ENCODE data around the gene NSD2. TPM values are rescaled to one million over a fixed set of nuclear protein-coding genes. Genes with fewer than 3 reads are reported as not detected.
A peak's percentile ranks its signal among the peaks of the same experiment; 100 is the strongest.

The NSD2 gene
- total and polyA plus RNA-seq, 9 of the 15 experiments (the other 6 are each of a cell fraction or from before 2014, with no cell fraction given), result 6.4 to 126 (median 58.8) TPM

DNA sequence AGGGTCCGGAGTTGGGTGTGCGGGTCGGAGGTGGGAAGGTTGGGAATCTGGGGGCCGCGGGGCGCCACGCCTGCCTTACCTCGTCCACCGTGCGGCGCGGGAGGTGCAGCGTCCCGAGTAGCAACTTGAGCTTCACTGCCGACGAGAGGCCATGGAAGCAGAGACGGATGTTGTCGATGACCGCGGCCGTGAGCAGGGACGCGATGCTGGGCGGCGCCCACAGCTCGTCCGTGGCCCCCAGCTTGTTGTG is 137.4 kb downstream of the NSD2 start:
- intact Hi-C loops (cut with micrococcal nuclease), result loop anchor here (5.0 kb wide), 1 partner anchor 34 kb away; a partner anchor contains a TSS
- peak overlapping the region; percentile 100 for H3K4me2 ChIP-seq (ENCODE audit: insufficient read depth, low read length)
- TF ChIP-seq TOE1 (IDR thresholded peaks at IDR 0.05; ENCODE audit: borderline replicate concordance), result 0 out of 2 replicates have a peak, but pooled peaks have one; percentile 14
- no peak for TF ChIP-seq TOE1 (CRISPR knock-in tag; IDR thresholded peaks at IDR 0.05; ENCODE audit: borderline replicate concordance, low read depth)
- TF ChIP-seq POLR2A (conservative IDR thresholded peaks at IDR 0.05), result peak; percentile 89; the same call in 1 of the 2 replicates
- TF ChIP-seq HSF4 (CRISPR knock-in tag; IDR thresholded peaks at IDR 0.05; ENCODE audit: borderline replicate concordance), result no peak
- no peak for TF ChIP-seq ETV6 (IDR thresholded peaks at IDR 0.05; ENCODE audit: borderline replicate concordance in 1 of 2, low read depth in 2 of 2, low read length in 1 of 2)
- peak; percentile 74; the same call in 1 of the 2 replicates for TF ChIP-seq ETV6 (CRISPR knock-in tag; IDR thresholded peaks at IDR 0.05; ENCODE audit: borderline replicate concordance)
- peak in 1 of 2 experiments; percentile 53; a peak in 1 of 4 replicates for TF ChIP-seq TEAD1 (CRISPR knock-in tag; IDR thresholded peaks at IDR 0.05)
- TF ChIP-seq POLR2B (IDR thresholded peaks at IDR 0.05; ENCODE audit: low read depth, partially characterized antibody), result peak; percentile 58
- TF ChIP-seq ARID1B (IDR thresholded peaks at IDR 0.05), result no peak
- TF ChIP-seq RAD21 (CRISPR knock-in tag; conservative IDR thresholded peaks at IDR 0.05 in 1 of 2, IDR thresholded peaks at IDR 0.05 in 1 of 2), result peak in 1 of 2 experiments; percentile 21; a peak in 1 of 4 replicates
- TF ChIP-seq SAFB (IDR thresholded peaks at IDR 0.05; ENCODE audit: borderline replicate concordance, low read depth, low read length), result 0 out of 2 replicates have a peak, but pooled peaks have one; percentile 42
- TF ChIP-seq PCBP1 (IDR thresholded peaks at IDR 0.05; ENCODE audit: low read depth, low read length, poor library complexity, severe bottlenecking), result peak; percentile 81
- peak; percentile 79; the same call in 1 of the 2 replicates for TF ChIP-seq PHF8 (IDR thresholded peaks at IDR 0.05; ENCODE audit: borderline replicate concordance, low read length)
- no peak for TF ChIP-seq JUND (IDR thresholded peaks at IDR 0.05; ENCODE audit: borderline replicate concordance, low read depth, low read length)
- no peak for TF ChIP-seq JUND (tag; IDR thresholded peaks at IDR 0.05; ENCODE audit: borderline replicate concordance, low read depth, low read length)
- TF ChIP-seq, protein P1, sequence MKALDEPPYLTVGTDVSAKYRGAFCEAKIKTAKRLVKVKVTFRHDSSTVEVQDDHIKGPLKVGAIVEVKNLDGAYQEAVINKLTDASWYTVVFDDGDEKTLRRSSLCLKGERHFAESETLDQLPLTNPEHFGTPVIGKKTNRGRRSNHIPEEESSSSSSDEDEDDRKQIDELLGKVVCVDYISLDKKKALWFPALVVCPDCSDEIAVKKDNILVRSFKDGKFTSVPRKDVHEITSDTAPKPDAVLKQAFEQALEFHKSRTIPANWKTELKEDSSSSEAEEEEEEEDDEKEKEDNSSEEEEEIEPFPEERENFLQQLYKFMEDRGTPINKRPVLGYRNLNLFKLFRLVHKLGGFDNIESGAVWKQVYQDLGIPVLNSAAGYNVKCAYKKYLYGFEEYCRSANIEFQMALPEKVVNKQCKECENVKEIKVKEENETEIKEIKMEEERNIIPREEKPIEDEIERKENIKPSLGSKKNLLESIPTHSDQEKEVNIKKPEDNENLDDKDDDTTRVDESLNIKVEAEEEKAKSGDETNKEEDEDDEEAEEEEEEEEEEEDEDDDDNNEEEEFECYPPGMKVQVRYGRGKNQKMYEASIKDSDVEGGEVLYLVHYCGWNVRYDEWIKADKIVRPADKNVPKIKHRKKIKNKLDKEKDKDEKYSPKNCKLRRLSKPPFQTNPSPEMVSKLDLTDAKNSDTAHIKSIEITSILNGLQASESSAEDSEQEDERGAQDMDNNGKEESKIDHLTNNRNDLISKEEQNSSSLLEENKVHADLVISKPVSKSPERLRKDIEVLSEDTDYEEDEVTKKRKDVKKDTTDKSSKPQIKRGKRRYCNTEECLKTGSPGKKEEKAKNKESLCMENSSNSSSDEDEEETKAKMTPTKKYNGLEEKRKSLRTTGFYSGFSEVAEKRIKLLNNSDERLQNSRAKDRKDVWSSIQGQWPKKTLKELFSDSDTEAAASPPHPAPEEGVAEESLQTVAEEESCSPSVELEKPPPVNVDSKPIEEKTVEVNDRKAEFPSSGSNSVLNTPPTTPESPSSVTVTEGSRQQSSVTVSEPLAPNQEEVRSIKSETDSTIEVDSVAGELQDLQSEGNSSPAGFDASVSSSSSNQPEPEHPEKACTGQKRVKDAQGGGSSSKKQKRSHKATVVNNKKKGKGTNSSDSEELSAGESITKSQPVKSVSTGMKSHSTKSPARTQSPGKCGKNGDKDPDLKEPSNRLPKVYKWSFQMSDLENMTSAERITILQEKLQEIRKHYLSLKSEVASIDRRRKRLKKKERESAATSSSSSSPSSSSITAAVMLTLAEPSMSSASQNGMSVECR (CRISPR knock-in tag; IDR thresholded peaks at IDR 0.05), result no peak; the same call in 1 of the 2 replicates
- TF ChIP-seq ZNF561 (CRISPR knock-in tag; conservative IDR thresholded peaks at IDR 0.05), result no peak
- peak; percentile 13 for TF ChIP-seq PCBP2 (IDR thresholded peaks at IDR 0.05; ENCODE audit: low read depth, low read length, poor library complexity, severe bottlenecking)
- 0 out of 2 replicates have a peak, but pooled peaks have one; percentile 23 for TF ChIP-seq TARDBP (IDR thresholded peaks at IDR 0.05)

More for the DNA sequence above, 137.4 kb downstream of the NSD2 start:
- no peak for DNase-seq (ENCODE audit: extremely low read depth in 1 of 4, low spot score in 3 of 4)
- Histone ChIP-seq H3K27ac (ENCODE audit: extremely low read depth, low read depth, low read length) (peak overlapping the region; percentile 98), H4K20me1 (replicated peaks; ENCODE audit: control insufficient read depth, insufficient read depth, low read length) (peaks cover 22% of the 10 kb centered on the region), H3K4me1 (replicated peaks in 1 of 2; ENCODE audit: control insufficient read depth in 2 of 2, insufficient read depth in 2 of 2, low read length in 2 of 2) (peaks cover 15 to 30% of the 10 kb centered on the region in 2 experiments; a peak in 4 of 5 replicates), H3K9ac (ENCODE audit: insufficient read depth in 1 of 2, low read depth in 2 of 2, low read length in 2 of 2) (peak overlapping the region; percentile 94 to 100), H3K36me3 (ENCODE audit: control insufficient read depth, insufficient read depth, low read length) (peaks cover 35% of the 10 kb centered on the region), H3K9me3 (replicated peaks; ENCODE audit: control insufficient read depth, insufficient read depth, low read depth, low read length) (no peaks in the 10 kb centered on the region), H3K9me1 (ENCODE audit: control insufficient read depth, insufficient read depth, low read length) (no peaks in the 10 kb centered on the region), H3K27me3 (ENCODE audit: control insufficient read depth in 2 of 2, insufficient read depth in 2 of 2, low read length in 2 of 2) (no peaks in the 10 kb centered on the region), H2AFZ (ENCODE audit: low read depth, low read length) (peak overlapping the region; percentile 100), H3K4me3 (peak overlapping the region; percentile 89), H3K79me2 (ENCODE audit: control insufficient read depth, insufficient read depth, low read length) (peaks cover 51% of the 10 kb centered on the region)
- WGBS (ENCODE audit: insufficient coverage, low coverage, missing lambda C conversion rate), result under 1% methylated on average over 24 of the region's 27 CpGs
- BruUV-seq (replicated peaks), result no TSS peak
- peak; percentile 11 for FAIRE-seq
- ATAC-seq, result peak; percentile 55
- ChIA-PET POLR2A (interaction anchor here (0.5 to 1.8 kb wide), 7 partner anchors 8 to 795 kb away, joined by 3 to 6 read pairs (median 3); no protein-coding TSS in a partner anchor), CTCF (ENCODE audit: low intra/inter-chr PET ratio) (no interaction called here)
- in situ Hi-C loops (cut with MboI), result no loop called here

All from K562 (cell line).